HEK293T (cell line): ENCODE data around the gene LXN.

Experiments
- ARNT ChIP-seq: fragments of 450-650 bp; IDR thresholded peaks from 2 replicates; pipeline ENCODE4 v1.6.1; 2017; ENCODE audit warnings: mild to moderate bottlenecking
- BHLHE40 ChIP-seq: fragments of 450-650 bp; IDR thresholded peaks from 2 replicates; pipeline ENCODE4 v1.6.1; 2016; ENCODE audit warnings: mild to moderate bottlenecking, moderate library complexity, borderline replicate concordance
- CTBP1 ChIP-seq: fragments of 450-650 bp; IDR thresholded peaks from 2 replicates; pipeline ENCODE4 v1.6.1; 2016; ENCODE audit warnings: borderline replicate concordance
- ELF4 ChIP-seq: fragments of 450-650 bp; IDR thresholded peaks from 2 replicates; pipeline ENCODE4 v1.6.1; 2017; ENCODE audit warnings: antibody characterized with exemption
- FOXA1 ChIP-seq: fragments of 450-650 bp; IDR thresholded peaks from 2 replicates; pipeline ENCODE4 v1.6.1; 2016; ENCODE audit warnings: mild to moderate bottlenecking
- FOXK2 ChIP-seq: fragments of 450-650 bp; IDR thresholded peaks from 2 replicates; pipeline ENCODE4 v1.6.1; 2016; ENCODE audit warnings: mild to moderate bottlenecking
- FOXM1 ChIP-seq: fragments of 450-650 bp; IDR thresholded peaks from 2 replicates; pipeline ENCODE4 v1.6.1; 2017; ENCODE audit warnings: mild to moderate bottlenecking, borderline replicate concordance
- HDGF ChIP-seq: fragments of 450-650 bp; IDR thresholded peaks from 2 replicates; pipeline ENCODE4 v1.6.1; 2017; ENCODE audit warnings: antibody characterized with exemption, borderline replicate concordance
- LEF1 ChIP-seq: fragments of 450-650 bp; IDR thresholded peaks from 2 replicates; pipeline ENCODE4 v1.6.1; 2017; ENCODE audit warnings: mild to moderate bottlenecking, borderline replicate concordance
- NFRKB ChIP-seq: fragments of 450-650 bp; IDR thresholded peaks from 2 replicates; pipeline ENCODE4 v1.6.1; 2016; ENCODE audit warnings: mild to moderate bottlenecking, moderate library complexity
- SP1 ChIP-seq: fragments of 450-650 bp; IDR thresholded peaks from 2 replicates; pipeline ENCODE4 v1.6.1; 2017
- SUZ12 ChIP-seq: fragments of 450-650 bp; IDR thresholded peaks from 2 replicates; pipeline ENCODE4 v1.6.1; 2016; ENCODE audit warnings: mild to moderate bottlenecking
- TARDBP ChIP-seq: fragments of 450-650 bp; IDR thresholded peaks from 2 replicates; pipeline ENCODE4 v1.6.1; 2016
- TF ChIP-seq, protein P1 (sequence below): fragments of 450-650 bp; IDR thresholded peaks from 2 replicates; pipeline ENCODE4 v1.6.1; 2016

DNA sequence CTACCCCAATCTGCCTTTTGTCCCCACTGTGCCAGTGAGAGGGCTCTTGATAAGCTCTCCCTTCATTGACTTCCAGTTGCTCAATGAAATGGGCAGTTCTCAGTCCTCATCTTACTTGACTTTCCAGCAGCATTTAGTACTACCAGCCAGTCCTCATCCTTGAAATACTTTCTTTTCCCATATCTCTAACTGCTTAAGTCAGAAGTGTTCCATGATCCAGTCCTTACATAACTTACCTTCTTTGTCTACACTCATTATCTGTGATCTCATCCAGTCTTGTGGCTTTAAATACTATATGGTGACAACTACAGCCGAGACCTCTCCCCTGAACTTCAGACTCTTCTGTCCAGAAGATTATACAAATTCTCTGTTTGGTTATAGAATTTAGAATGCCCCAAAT, 31.1 kb upstream of the LXN start:
- no peak for TF ChIP-seq BHLHE40
- TF ChIP-seq SUZ12 = no peak
- no peak for TF ChIP-seq NFRKB
- TF ChIP-seq CTBP1 = no peak
- TF ChIP-seq SP1 = no peak
- TF ChIP-seq ELF4 = no peak
- no peak for TF ChIP-seq FOXA1
- TF ChIP-seq, protein P1, sequence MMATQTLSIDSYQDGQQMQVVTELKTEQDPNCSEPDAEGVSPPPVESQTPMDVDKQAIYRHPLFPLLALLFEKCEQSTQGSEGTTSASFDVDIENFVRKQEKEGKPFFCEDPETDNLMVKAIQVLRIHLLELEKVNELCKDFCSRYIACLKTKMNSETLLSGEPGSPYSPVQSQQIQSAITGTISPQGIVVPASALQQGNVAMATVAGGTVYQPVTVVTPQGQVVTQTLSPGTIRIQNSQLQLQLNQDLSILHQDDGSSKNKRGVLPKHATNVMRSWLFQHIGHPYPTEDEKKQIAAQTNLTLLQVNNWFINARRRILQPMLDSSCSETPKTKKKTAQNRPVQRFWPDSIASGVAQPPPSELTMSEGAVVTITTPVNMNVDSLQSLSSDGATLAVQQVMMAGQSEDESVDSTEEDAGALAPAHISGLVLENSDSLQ = no peak
- TF ChIP-seq FOXK2 = no peak
- no peak for TF ChIP-seq TARDBP
- no peak for TF ChIP-seq FOXM1
- no peak for TF ChIP-seq ARNT
- no peak for TF ChIP-seq HDGF
- TF ChIP-seq LEF1 = no peak
